Glutamatergic neuron (in vitro differentiated cells): Measurements from ENCODE around the gene BCL6B. TPM values are rescaled to one million over a fixed set of nuclear protein-coding genes. Genes with fewer than 3 reads are reported as not detected.

Experiments
- DNase-seq: peaks from one replicate; pipeline ENCODE4 v3.0.0; 2022
- H3K27ac Mint-ChIP-seq: one replicate; pipeline ENCODE4 v1.8.0; 2020; ENCODE audit warnings: mild to moderate bottlenecking, mixed read lengths, inconsistent platforms; ENCODE audit not compliant: unreplicated experiment
- H3K27me3 Mint-ChIP-seq: one replicate; pipeline ENCODE4 v1.8.0; 2020; ENCODE audit warnings: mild to moderate bottlenecking, moderate library complexity, mixed read lengths, inconsistent platforms; ENCODE audit not compliant: unreplicated experiment
- H3K36me3 Mint-ChIP-seq: one replicate; pipeline ENCODE4 v1.8.0; 2020; ENCODE audit warnings: mild to moderate bottlenecking, mixed read lengths, inconsistent platforms; ENCODE audit not compliant: unreplicated experiment
- H3K4me1 Mint-ChIP-seq: one replicate; pipeline ENCODE4 v1.8.0; 2020; ENCODE audit warnings: mild to moderate bottlenecking, low read depth, mixed read lengths, inconsistent platforms; ENCODE audit not compliant: unreplicated experiment
- H3K4me3 Mint-ChIP-seq: one replicate; pipeline ENCODE4 v1.8.0; 2020; ENCODE audit warnings: mild to moderate bottlenecking, mixed read lengths, inconsistent platforms; ENCODE audit not compliant: unreplicated experiment
- H3K9me3 Mint-ChIP-seq: one replicate; pipeline ENCODE4 v1.8.0; 2020; ENCODE audit warnings: mild to moderate bottlenecking, moderate library complexity, mixed read lengths, inconsistent platforms; ENCODE audit not compliant: unreplicated experiment
- CTCF ChIP-seq: fragments of 200-600 bp; sonication (generic); IDR thresholded peaks from one replicate; pipeline ENCODE4 v1.5.0; 2021; ENCODE audit not compliant: partially characterized antibody, unreplicated experiment
- total RNA-seq: library from RNA; stranded (reverse); fragmentation: NEBNext Ultra II Directional; extraction: Animal tissue kit (Norgen Biotek cat#: 25700); gene quantifications from one replicate; pipeline ENCODE4 v1.2.1, GENCODE V29; 2021; ENCODE audit not compliant: unreplicated experiment

Gene BCL6B
- total RNA-seq, 1 donor from 2014 or later = not detected

DNA sequence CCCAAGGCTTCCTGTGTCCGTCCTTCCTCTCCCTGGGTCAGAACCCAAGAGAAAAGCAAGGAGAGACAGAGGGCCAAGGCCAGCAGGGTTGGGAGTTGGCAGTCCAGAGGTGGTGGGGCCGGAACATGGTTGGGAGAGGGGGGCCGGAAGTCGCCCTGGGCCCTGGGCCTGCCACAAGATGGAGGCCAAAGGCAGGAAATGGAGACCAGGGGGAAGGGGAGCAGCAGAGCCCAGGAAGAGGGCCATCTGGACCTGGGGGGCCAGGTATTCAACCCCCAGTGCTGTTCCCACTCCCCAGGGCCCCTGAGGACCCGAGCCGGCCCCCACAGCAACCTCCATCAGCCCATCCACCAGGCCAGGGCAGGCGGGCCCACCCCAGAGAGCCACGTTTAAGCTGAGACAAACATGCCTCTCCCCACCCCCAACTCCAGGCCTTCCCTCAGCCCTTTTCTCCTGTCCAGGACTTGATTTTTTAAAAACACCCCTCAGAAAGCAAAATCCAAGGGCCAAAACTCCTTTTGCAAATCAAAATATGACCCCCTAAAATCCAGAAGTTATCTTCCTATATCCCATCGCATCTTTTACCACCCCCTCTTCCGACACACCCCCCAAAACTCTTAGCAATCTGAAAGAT, 4.4 kb upstream of the BCL6B start:
- Mint-ChIP-seq H3K9me3 (peaks cover 9% of the 10 kb centered on the region), H3K27ac (no peak overlapping the region), H3K27me3 (peaks cover 12% of the 10 kb centered on the region), H3K4me1 (peaks cover 6% of the 10 kb centered on the region), H3K36me3 (no peaks in the 10 kb centered on the region), H3K4me3 (no peak overlapping the region)
- no peak for DNase-seq
- no peak for TF ChIP-seq CTCF

GRCh38 chr17:7019367-7019766, 3.5 kb upstream of the BCL6B start:
- H3K36me3 Mint-ChIP-seq = no peaks in the 10 kb centered on the region
- H3K4me3 Mint-ChIP-seq = no peak overlapping the region
- peaks cover 14% of the 10 kb centered on the region for H3K27me3 Mint-ChIP-seq
- no peak for TF ChIP-seq CTCF
- peaks cover 2% of the 10 kb centered on the region for H3K4me1 Mint-ChIP-seq
- no peak overlapping the region for H3K27ac Mint-ChIP-seq
- H3K9me3 Mint-ChIP-seq = peaks cover 6% of the 10 kb centered on the region
- DNase-seq = no peak

DNA sequence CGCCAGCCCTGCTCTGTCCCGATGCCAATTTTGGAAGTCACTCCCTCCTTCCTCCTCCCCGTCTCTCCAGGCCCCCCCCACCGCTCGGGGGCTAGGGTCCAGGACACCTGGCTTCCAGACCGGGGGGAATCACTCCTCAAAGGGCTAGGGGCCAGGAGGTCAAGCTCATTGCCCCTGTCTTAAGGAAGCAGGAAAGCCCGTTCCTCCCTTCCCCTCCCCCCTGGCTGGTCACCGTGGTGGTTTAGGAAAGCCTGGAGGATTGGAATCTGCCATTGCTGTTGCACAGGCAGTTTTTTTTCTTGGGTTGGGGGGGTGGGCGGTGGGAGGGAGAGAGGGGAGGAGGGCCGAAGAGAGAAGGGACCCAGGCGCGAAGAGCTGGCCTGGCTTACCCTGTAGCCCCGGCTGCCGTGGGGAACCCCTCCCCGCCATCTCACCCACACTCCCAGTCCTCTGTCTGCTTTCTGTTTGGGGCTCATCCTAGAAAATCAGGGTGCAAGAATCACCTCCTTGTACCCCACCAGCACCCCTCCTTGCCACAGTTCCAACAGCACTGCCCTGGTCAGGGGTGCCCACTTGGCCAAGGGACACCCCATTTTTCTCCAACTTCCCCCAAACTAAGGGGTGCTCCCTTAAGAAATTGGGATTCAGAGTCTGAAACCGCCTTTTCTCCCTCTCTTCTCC, 2.9 kb upstream of the BCL6B start:
- Mint-ChIP-seq H3K36me3 (no peaks in the 10 kb centered on the region), H3K27me3 (peaks cover 14% of the 10 kb centered on the region), H3K4me1 (peaks cover 2% of the 10 kb centered on the region), H3K27ac (no peak overlapping the region), H3K9me3 (peaks cover 6% of the 10 kb centered on the region), H3K4me3 (no peak overlapping the region)
- peak; percentile 57 for DNase-seq
- no peak for TF ChIP-seq CTCF

DNA sequence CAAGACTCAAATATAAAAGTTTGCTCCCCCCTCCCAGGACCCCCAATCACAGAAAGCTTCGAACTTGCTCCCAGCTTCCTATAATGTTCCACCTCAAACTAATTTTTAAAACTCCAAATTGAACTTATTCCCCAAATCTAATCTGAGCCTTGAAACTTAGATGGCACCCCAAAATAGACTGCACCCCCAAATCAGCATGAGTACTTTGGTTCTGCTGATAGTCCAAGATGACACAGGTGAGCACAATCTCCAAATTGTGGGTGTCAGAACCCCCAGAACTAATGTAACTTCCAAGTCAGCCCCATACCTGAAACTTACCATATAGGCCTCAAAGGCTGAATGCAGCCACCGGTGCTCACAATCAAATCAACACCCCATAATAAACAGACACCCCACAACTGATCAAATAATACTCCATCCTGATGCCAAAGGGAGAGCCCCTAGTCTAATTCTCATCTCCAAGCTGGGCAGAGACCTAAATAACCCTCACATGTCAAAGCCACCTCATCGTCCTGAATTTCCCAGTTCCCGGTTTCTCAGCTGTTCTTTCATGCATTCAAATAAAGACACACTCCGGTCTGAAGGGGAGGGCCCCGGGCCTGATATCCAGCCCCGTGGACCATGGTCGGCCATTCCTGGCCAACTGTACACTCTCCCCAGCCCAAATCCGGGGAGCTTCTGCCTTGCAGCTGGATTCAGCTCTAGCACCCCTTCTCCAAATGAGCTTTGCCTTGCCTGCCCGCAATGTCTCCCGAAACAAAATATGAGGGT, 1.8 kb upstream of the BCL6B start:
- Mint-ChIP-seq H3K36me3 (no peaks in the 10 kb centered on the region), H3K4me3 (no peak overlapping the region), H3K27me3 (peaks cover 13% of the 10 kb centered on the region), H3K9me3 (peaks cover 6% of the 10 kb centered on the region), H3K4me1 (no peaks in the 10 kb centered on the region), H3K27ac (no peak overlapping the region)
- TF ChIP-seq CTCF = no peak
- DNase-seq = no peak
